Peyer's patch (tissue), 4 donors: ENCODE measurements around the gene ABHD13.

Experiments
- CTCF ChIP-seq, 6 experiments: fragments of 450-650 bp in 4 of 6; fragments of 200-600 bp in 2 of 6; sonication (generic) in 1 of 6; IDR thresholded peaks; one replicate each; pipeline ENCODE4 v1.5.1; 2017 to 2019; ENCODE audit warnings: antibody characterized with exemption in 6 of 6, mild to moderate bottlenecking in 3 of 6, moderate library complexity in 1 of 6
- POLR2A ChIP-seq, 2 donors: fragments of 450-650 bp; IDR thresholded peaks; one replicate each; pipeline ENCODE4 v1.5.1; 2017; ENCODE audit warnings: antibody characterized with exemption in 2 of 2, mild to moderate bottlenecking in 2 of 2, moderate library complexity in 2 of 2

GRCh38 chr13:108176685-108177274 is 41.4 kb upstream of the ABHD13 start:
- TF ChIP-seq CTCF (IDR thresholded peaks at IDR 0.05), result peak in 2 of 6 experiments; percentile 10 to 51
- no peak for TF ChIP-seq POLR2A (IDR thresholded peaks at IDR 0.05)
